Measurements from ENCODE around the gene ZNF598. TPM values are rescaled to one million over a fixed set of nuclear protein-coding genes. Genes with fewer than 3 reads are reported as not detected.

ZNF598 gene
- total RNA-seq, 1 donor from 2014 or later = 52.7 TPM

DNA sequence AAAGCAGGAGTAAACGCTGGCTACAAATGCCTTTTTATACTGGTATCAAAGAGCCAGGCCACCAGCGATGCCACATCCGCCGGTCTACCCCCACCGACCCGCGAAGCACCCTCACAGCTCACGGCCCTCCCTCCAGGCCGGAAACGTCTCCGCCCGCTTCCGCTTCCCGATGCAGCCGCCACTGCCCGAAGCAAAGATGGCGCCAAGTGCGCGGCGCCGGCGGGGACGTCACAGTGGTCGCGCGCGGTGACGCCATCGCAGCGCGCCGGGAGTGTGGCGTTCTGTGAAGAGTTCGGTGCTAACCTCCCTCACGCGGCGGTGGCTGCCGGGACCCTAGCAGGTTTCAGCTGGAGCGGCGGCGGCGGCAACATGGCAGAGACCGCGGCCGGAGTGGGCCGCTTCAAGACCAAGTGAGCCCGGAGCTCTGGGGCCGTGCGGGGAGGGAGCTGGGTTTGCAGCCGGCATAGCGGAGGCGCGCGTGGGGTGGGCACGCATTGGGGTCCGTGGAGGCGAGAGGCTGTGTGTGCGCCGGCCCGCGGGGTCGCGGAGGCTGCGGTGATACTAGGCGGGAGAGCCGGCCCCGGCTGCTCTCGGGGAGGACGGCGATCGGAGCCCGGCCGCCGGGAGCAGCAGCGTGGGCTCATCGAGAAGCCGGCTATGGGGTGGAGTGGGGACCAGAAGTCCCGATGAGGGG lies 37.7 kb downstream of the ZNF598 start, which contains the start of gene TBL3:
Gene TBL3, plus strand, starts transcription at position 258 of the 694 bp plus-strand sequence. Its CDS starts 112 bp downstream, at position 370.
- TF ChIP-seq, protein P1, sequence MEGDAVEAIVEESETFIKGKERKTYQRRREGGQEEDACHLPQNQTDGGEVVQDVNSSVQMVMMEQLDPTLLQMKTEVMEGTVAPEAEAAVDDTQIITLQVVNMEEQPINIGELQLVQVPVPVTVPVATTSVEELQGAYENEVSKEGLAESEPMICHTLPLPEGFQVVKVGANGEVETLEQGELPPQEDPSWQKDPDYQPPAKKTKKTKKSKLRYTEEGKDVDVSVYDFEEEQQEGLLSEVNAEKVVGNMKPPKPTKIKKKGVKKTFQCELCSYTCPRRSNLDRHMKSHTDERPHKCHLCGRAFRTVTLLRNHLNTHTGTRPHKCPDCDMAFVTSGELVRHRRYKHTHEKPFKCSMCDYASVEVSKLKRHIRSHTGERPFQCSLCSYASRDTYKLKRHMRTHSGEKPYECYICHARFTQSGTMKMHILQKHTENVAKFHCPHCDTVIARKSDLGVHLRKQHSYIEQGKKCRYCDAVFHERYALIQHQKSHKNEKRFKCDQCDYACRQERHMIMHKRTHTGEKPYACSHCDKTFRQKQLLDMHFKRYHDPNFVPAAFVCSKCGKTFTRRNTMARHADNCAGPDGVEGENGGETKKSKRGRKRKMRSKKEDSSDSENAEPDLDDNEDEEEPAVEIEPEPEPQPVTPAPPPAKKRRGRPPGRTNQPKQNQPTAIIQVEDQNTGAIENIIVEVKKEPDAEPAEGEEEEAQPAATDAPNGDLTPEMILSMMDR (IDR thresholded peaks at IDR 0.05; ENCODE audit: unreplicated experiment) = no peak
- Mint-ChIP-seq H3K27ac (peak within 1 kb of the TSS; percentile 97), H3K27me3 (ENCODE audit: low read depth) (no peaks in the 10 kb centered on the region), H3K4me3 (peak within 1 kb of the TSS; percentile 93), H3K9me3 (no peaks in the 10 kb centered on the region), H3K4me1 (peaks cover 22% of the 10 kb centered on the region), H3K36me3 (peaks cover 6% of the 10 kb centered on the region)
- peak; percentile 86 to 97 for DNase-seq (ENCODE audit: low spot score in 2 of 2, unreplicated experiment in 2 of 2)

DNA sequence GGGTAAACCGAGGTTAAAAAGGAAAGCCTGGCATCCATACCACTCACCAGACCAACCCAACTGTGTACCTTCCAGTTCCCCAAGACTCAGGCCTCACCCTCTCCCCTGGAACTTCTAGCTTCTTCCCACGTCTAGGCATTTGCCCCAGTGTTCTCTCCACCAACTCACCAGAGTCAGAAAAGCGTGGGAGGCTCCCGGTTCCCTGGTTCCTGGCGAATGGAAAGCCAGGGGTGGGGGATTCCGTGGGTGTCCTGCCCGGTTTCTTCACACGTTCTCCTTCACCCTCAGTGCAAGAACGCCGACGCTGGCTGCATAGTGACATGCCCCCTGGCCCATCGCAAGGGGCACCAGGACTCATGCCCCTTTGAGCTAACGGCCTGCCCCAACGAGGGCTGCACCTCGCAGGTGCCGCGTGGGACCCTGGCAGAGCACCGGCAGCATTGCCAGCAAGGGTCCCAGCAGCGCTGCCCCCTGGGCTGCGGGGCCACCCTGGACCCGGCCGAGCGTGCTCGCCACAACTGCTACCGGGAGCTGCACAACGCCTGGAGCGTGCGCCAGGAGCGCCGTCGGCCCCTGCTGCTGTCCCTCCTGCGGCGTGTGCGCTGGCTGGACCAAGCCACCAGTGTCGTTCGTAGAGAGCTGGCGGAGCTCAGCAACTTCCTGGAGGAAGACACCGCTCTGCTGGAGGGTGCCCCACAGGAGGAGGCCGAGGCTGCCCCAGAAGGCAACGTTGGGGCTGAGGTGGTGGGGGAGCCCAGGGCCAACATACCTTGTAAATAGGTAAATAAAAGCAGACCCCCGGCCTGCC lies 41.3 kb downstream of the ZNF598 start:
- Mint-ChIP-seq H3K27me3 (ENCODE audit: low read depth) (no peaks in the 10 kb centered on the region), H3K4me3 (no peak overlapping the region), H3K4me1 (peaks cover 35% of the 10 kb centered on the region), H3K36me3 (peaks cover 4% of the 10 kb centered on the region), H3K27ac (no peak overlapping the region), H3K9me3 (no peaks in the 10 kb centered on the region)
- DNase-seq (ENCODE audit: low spot score in 2 of 2, unreplicated experiment in 2 of 2) = no peak
- TF ChIP-seq, protein P1 (IDR thresholded peaks at IDR 0.05; ENCODE audit: unreplicated experiment) = no peak

DNA sequence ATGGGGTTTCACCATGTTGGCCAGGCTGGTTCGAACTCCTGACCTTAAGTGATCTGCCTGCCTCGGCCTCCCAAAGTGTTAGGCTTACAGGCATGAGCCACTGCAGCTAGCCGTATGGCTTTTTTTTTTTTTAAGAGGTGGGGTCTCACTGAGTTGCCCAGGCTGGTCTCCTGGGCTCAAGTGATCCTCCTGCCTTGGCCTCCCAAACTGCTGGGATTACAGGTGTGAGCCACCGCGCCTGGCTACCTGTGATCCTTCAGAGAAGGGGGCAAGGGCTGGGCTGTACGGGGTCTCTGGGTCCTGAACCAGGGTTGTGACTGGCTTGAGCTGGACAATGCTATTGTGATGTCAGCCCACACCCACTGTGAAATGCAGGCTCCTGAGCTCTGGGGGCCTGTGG lies 43.2 kb downstream of the ZNF598 start, which contains the start of gene RNF151:
Gene RNF151, plus strand, starts transcription at position 397 of the 400 bp plus-strand sequence. CDS start 26 bp downstream, outside the sequence.
- H3K4me1 Mint-ChIP-seq = peaks cover 26% of the 10 kb centered on the region
- DNase-seq (ENCODE audit: low spot score in 2 of 2, unreplicated experiment in 2 of 2) = no peak
- H3K36me3 Mint-ChIP-seq = peaks cover 6% of the 10 kb centered on the region
- peak within 1 kb of the TSS; percentile 98 for H3K27ac Mint-ChIP-seq
- no peaks in the 10 kb centered on the region for H3K9me3 Mint-ChIP-seq
- TF ChIP-seq, protein P1 (IDR thresholded peaks at IDR 0.05; ENCODE audit: unreplicated experiment) = no peak
- peak within 1 kb of the TSS; percentile 93 for H3K4me3 Mint-ChIP-seq
- no peaks in the 10 kb centered on the region for H3K27me3 Mint-ChIP-seq (ENCODE audit: low read depth)

DNA sequence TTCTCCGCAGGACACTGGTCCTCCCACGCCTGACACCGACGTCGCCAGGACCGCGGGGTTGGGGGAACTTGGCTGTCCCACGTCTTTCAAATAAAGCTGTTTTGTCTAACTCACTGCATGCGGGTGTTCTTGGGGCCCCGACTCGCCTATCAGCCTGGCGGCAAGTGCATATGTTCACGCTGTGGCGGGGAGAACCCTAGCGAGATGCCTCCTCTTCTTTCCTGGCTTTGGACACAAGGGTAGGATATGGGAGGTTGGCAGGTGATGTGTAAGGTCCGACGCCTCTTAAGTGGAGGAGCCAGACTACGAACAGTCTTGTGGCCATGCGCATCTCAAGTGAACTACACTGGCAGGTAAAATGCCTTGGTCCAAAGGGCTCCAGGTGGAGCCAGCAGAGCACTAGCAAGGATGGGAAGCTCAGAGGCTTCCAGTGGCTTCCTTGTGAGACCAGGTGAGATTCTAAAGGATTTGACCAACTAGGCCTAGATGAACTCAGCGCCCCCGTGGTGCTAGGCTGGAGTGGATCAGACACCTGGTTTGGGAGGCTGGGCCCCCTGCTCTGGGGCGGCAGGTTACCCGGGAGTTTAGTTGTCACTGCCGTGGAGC lies 44.1 kb downstream of the ZNF598 start:
- DNase-seq (ENCODE audit: low spot score in 2 of 2, unreplicated experiment in 2 of 2) = no peak

More for the DNA sequence above, 44.1 kb downstream of the ZNF598 start:
- peak overlapping the region; percentile 93 for H3K4me3 Mint-ChIP-seq
- H3K27me3 Mint-ChIP-seq (ENCODE audit: low read depth) = no peaks in the 10 kb centered on the region
- H3K27ac Mint-ChIP-seq = peak overlapping the region; percentile 98
- peaks cover 28% of the 10 kb centered on the region for H3K4me1 Mint-ChIP-seq
- H3K36me3 Mint-ChIP-seq = peaks cover 6% of the 10 kb centered on the region
- TF ChIP-seq, protein P1 (IDR thresholded peaks at IDR 0.05; ENCODE audit: unreplicated experiment) = no peak
- H3K9me3 Mint-ChIP-seq = no peaks in the 10 kb centered on the region

Data from mesothelial cell of epicardium (in vitro differentiated cells).